Endothelial cell of umbilical vein (primary cell): ENCODE data around the gene TBCE. TPM values are rescaled to one million over a fixed set of nuclear protein-coding genes. Genes with fewer than 3 reads are reported as not detected.
"Not testable (repeated sequence)": the region's sequence is repeated elsewhere in the genome, so short reads cannot be mapped to it uniquely, and the experiment has no call there.

Experiments used
- BruUV-seq: library from RNA; stranded (reverse); fragments of 400-500 nt; replicated peaks from 2 replicates; lab custom pipeline; 2021; lab: Mats Ljungman, UMichigan
- CTCF ChIA-PET: fragments of 300-600, 350-600 bp; sonication (Branson Sonifier 250); formaldehyde crosslinking; loops from one replicate; lab custom pipeline; 2021; ENCODE audit warnings: antibody characterized with exemption, inconsistent platforms; lab: Charles Lee
- POLR2A ChIA-PET: fragments of 300-600, 350-600 bp; sonication (Branson Sonifier 250); formaldehyde crosslinking; loops from one replicate; lab custom pipeline; 2021; ENCODE audit warnings: antibody characterized with exemption, inconsistent platforms; lab: Charles Lee
- DNase-seq: peaks from one replicate; pipeline ENCODE4 v3.0.0-alpha.2; 2011; ENCODE audit warnings: low read depth, low spot score
- FAIRE-seq: peaks from 2 replicates; lab custom pipeline; 2011; peaks lifted over from hg19 to GRCh38; lab: Jason Lieb, UNC
- H2AFZ ChIP-seq: 2 replicates; pipeline ENCODE4 v1.6.0; 2012; ENCODE audit warnings: low read depth, low read length, control low read depth, inconsistent platforms
- H3K27ac ChIP-seq: 2 replicates; pipeline ENCODE4 v1.5.1; 2011; ENCODE audit warnings: low read depth, mild to moderate bottlenecking, control low read depth, low read length, moderate library complexity; ENCODE audit not compliant: insufficient read depth
- H3K27me3 ChIP-seq, 2 experiments: 2 replicates each; pipeline versions ENCODE4 v1.6.0 to v1.6.1; 2011; ENCODE audit warnings: low read length in 2 of 2, mixed read lengths in 1 of 2; ENCODE audit not compliant: control insufficient read depth in 2 of 2, insufficient read depth in 2 of 2
- H3K36me3 ChIP-seq, 2 experiments: 2 replicates in 1 of 2; 3 replicates in 1 of 2; pipeline ENCODE4 v1.5.1; 2011; ENCODE audit warnings: low read length in 2 of 2, mild to moderate bottlenecking in 1 of 2, moderate library complexity in 1 of 2; ENCODE audit not compliant: control insufficient read depth in 2 of 2, insufficient read depth in 2 of 2; ENCODE audit errors: extremely low read depth in 1 of 2
- H3K4me1 ChIP-seq: 3 replicates; pipeline ENCODE4 v1.5.1; 2011; ENCODE audit warnings: mild to moderate bottlenecking, low read length; ENCODE audit not compliant: control insufficient read depth, insufficient read depth; ENCODE audit errors: extremely low read depth
- H3K4me2 ChIP-seq: 2 replicates; pipeline ENCODE4 v1.6.1; 2011; ENCODE audit warnings: low read length, control low read depth, mixed read lengths; ENCODE audit not compliant: insufficient read depth
- H3K4me3 ChIP-seq, 3 experiments: fragments of 200-600 bp in 1 of 3; sonication (generic), shearing (Covaris generic) in 1 of 3; replicated peaks in 1 of 3; 2 replicates each; pipeline ENCODE4 v1.5.1; 2011 to 2016; ENCODE audit warnings: control low read depth in 3 of 3, low read length in 3 of 3, mild to moderate bottlenecking in 2 of 3, inconsistent platforms in 1 of 3, low read depth in 1 of 3, moderate library complexity in 1 of 3; ENCODE audit not compliant: insufficient read depth in 1 of 3
- H3K79me2 ChIP-seq: 2 replicates; pipeline ENCODE4 v1.6.0; 2012; ENCODE audit warnings: low read length, inconsistent platforms; ENCODE audit not compliant: control insufficient read depth, insufficient read depth
- H3K9ac ChIP-seq: replicated peaks from 2 replicates; pipeline ENCODE3; 2011; ENCODE audit warnings: low read length, control low read depth; ENCODE audit not compliant: insufficient read depth; ENCODE audit errors: extremely low read depth
- H3K9me1 ChIP-seq: replicated peaks from 3 replicates; pipeline ENCODE4 v1.6.0; 2011; ENCODE audit warnings: mild to moderate bottlenecking, low read length; ENCODE audit not compliant: control insufficient read depth, insufficient read depth; ENCODE audit errors: extremely low read depth
- H3K9me3 ChIP-seq: replicated peaks from 2 replicates; pipeline ENCODE4 v1.5.1; 2012; ENCODE audit warnings: low read length, inconsistent platforms; ENCODE audit not compliant: control insufficient read depth, insufficient read depth
- H4K20me1 ChIP-seq: replicated peaks from 2 replicates; pipeline ENCODE3; 2011; ENCODE audit warnings: mild to moderate bottlenecking, low read length; ENCODE audit not compliant: control insufficient read depth, insufficient read depth; ENCODE audit errors: extremely low read depth
- CTCF ChIP-seq, 2 donors: IDR thresholded peaks; 1 replicate in 1 of 2; 2 replicates in 1 of 2; pipeline ENCODE4 v1.5.1; 2011; ENCODE audit warnings: low read length in 2 of 2, mild to moderate bottlenecking in 2 of 2, moderate library complexity in 2 of 2, control low read depth in 1 of 2, inconsistent platforms in 1 of 2, low read depth in 1 of 2; ENCODE audit not compliant: insufficient read depth in 1 of 2; ENCODE audit errors: extremely low read depth in 1 of 2
- EZH2 ChIP-seq: IDR thresholded peaks from 2 replicates; pipeline ENCODE4 v1.6.1; 2012; ENCODE audit warnings: borderline replicate concordance, low read depth, mild to moderate bottlenecking, moderate library complexity, low read length, inconsistent platforms; ENCODE audit not compliant: severe bottlenecking
- FOS ChIP-seq: IDR thresholded peaks from 2 replicates; pipeline ENCODE4 v1.6.1; 2011; ENCODE audit warnings: mild to moderate bottlenecking, low read length, moderate library complexity, borderline replicate concordance; ENCODE audit not compliant: insufficient read depth
- GATA2 ChIP-seq: IDR thresholded peaks from 2 replicates; pipeline ENCODE4 v1.7.0; 2011; ENCODE audit warnings: low read depth, mild to moderate bottlenecking, moderate library complexity, mixed read lengths, low read length; ENCODE audit not compliant: insufficient read length, insufficient read depth
- JUN ChIP-seq: IDR thresholded peaks from 2 replicates; pipeline ENCODE4 v1.6.1; 2011; ENCODE audit warnings: borderline replicate concordance, low read depth; ENCODE audit not compliant: insufficient read length, insufficient read depth
- MYC ChIP-seq: IDR thresholded peaks from one replicate; pipeline ENCODE4 v1.6.1; 2011; ENCODE audit warnings: mild to moderate bottlenecking, low read depth, low read length
- POLR2A ChIP-seq: IDR thresholded peaks from 2 replicates; pipeline ENCODE4 v1.6.1; 2012; ENCODE audit warnings: low read depth, mild to moderate bottlenecking, control low read depth, low read length
- POLR2AphosphoS5 ChIP-seq: IDR thresholded peaks from 2 replicates; pipeline ENCODE4 v1.6.1; 2012; ENCODE audit warnings: low read depth, mild to moderate bottlenecking, control low read depth, low read length, moderate library complexity; ENCODE audit not compliant: insufficient read depth
- dilution Hi-C: fragments of 300-500 bp; cut with MboI; formaldehyde crosslinking; loops from one replicate; pipeline ENCODE4 v1.15.0; 2019; ENCODE audit warnings: low sequenced_read_pairs; ENCODE audit not compliant: extremely low pct_ligation_motif_present
- intact Hi-C: fragments of 100-400 bp; cut with micrococcal nuclease; formaldehyde crosslinking; loops from one replicate; pipeline ENCODE4 v1.10.0; 2022
- polyA plus RNA-seq, 4 experiments: library from polyadenylated mRNA; depleted of rRNA in 3 of 4; stranded (reverse) in 3 of 4; unstranded in 1 of 4; fragments of >200 nt; gene quantifications; 2 replicates each; pipeline versions ENCODE4 v1.2.1 to v1.2.3, GENCODE V29; 2011 to 2012; ENCODE audit warnings: missing spikeins in 1 of 4
- total RNA-seq: library from RNA; stranded (reverse); gene quantifications from 2 replicates; pipeline ENCODE4 v1.2.3, GENCODE V29; 2021
- TF ChIP-seq, protein P1 (sequence below): IDR thresholded peaks from 2 replicates; pipeline ENCODE4 v1.6.1; 2011; ENCODE audit not compliant: insufficient read depth, insufficient read length

TBCE gene
- total and polyA plus RNA-seq, 2 donors (not counting 3 experiments of a cell fraction or from before 2014, with no cell fraction given): 13.7 to 32.6 TPM

DNA sequence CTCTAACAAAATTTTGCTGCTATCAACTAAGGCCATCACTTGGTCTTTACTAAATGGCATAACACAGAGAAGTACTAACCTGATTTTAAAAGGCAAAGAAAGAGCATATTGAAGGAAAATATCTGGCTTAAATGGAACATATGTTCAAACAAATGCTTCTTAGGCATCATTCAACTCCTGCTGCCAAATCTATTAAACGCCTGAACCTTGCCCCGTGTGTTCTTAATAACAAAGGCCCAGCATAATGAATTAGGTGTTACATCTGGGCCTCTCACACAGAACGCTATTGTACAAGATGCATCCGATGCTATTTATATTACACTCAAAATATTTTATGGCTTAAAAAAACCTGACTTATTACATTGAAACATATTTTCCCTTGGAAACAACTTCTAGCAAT lies 88.6 kb downstream of the TBCE start:
- Histone ChIP-seq H3K9me1 (no peaks in the 10 kb centered on the region), H2AFZ (no peak overlapping the region), H3K4me2 (no peak overlapping the region), H3K27ac (no peak overlapping the region), H3K79me2 (no peaks in the 10 kb centered on the region), H3K9me3 (no peaks in the 10 kb centered on the region), H3K4me3 (no peak overlapping the region), H3K9ac (no peak overlapping the region), H3K27me3 (no peaks in the 10 kb centered on the region), H3K4me1 (no peaks in the 10 kb centered on the region), H3K36me3 (peaks cover 3 to 5% of the 10 kb centered on the region in 2 experiments), H4K20me1 (no peaks in the 10 kb centered on the region)
- no TSS peak for BruUV-seq
- DNase-seq: no peak
- ChIA-PET POLR2A (no interaction called here), CTCF (interaction anchor here (1.7 kb wide), 1 partner anchor 30 kb away, joined by 3 read pairs; no protein-coding TSS in a partner anchor)
- intact Hi-C loops (no loop called here), dilution Hi-C loops (no loop called here)
- no peak for FAIRE-seq
- no peak for TF ChIP-seq EZH2
- TF ChIP-seq POLR2A: no peak
- TF ChIP-seq JUN: no peak
- TF ChIP-seq CTCF (IDR thresholded peaks at IDR 0.05; ENCODE audit: extremely low read depth in 1 of 2, insufficient read depth in 1 of 2, low read depth in 1 of 2, low read length in 2 of 2): no peak
- TF ChIP-seq GATA2: no peak
- TF ChIP-seq MYC: no peak
- TF ChIP-seq, protein P1, sequence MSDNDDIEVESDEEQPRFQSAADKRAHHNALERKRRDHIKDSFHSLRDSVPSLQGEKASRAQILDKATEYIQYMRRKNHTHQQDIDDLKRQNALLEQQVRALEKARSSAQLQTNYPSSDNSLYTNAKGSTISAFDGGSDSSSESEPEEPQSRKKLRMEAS: no peak
- TF ChIP-seq POLR2AphosphoS5: no peak
- no peak for TF ChIP-seq FOS

DNA sequence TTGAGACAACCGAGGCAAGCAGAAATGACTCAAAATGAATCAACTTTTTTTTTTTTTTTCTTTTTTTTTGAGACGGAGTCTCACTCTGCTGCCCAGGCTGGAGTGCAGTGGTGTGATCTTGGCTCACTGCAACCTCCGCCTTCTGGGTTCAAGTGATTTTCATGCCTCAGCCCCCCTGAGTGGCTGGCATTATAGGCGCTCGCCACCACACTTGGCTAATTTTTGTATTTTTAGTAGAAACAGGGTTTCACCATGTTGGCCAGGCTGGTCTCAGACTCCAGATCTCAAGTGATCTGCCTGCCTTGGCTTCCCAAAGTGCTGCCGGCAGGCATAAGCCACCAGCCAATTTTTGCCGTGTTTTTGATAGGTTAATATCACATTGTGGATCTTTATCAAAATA lies 90.6 kb downstream of the TBCE start:
- dilution Hi-C loops, intact Hi-C loops, POLR2A ChIA-PET: not testable (repeated sequence)

More for the DNA sequence above, 90.6 kb downstream of the TBCE start:
- H3K36me3 ChIP-seq, H3K27me3 ChIP-seq, H3K4me2 ChIP-seq, H2AFZ ChIP-seq, BruUV-seq, H3K9me3 ChIP-seq, FAIRE-seq, H4K20me1 ChIP-seq, H3K9me1 ChIP-seq, H3K4me1 ChIP-seq, H3K27ac ChIP-seq, H3K9ac ChIP-seq, CTCF ChIA-PET, H3K4me3 ChIP-seq, H3K79me2 ChIP-seq, DNase-seq: not testable (repeated sequence)
